Heart right ventricle (tissue), 16 donors: ENCODE data around the gene CAMKK2. TPM values are rescaled to one million over a fixed set of nuclear protein-coding genes. Genes with fewer than 3 reads are reported as not detected.

ENCODE experiments used
- ATAC-seq, 8 donors: fragments of 200-7000 bp; cut with Tn5 transposase; one replicate each; pipeline ENCODE4 v1.9.1; 2020; ENCODE audit warnings: mild to moderate bottlenecking in 8 of 8, moderate library complexity in 8 of 8, moderate number of reproducible peaks in 1 of 8
- DNase-seq, 2 donors: peaks; one replicate each; pipeline ENCODE4 v3.0.0-alpha.2; 2020
- H3K27ac ChIP-seq, 10 donors: fragments of 200-600 bp; sonication (generic) in 2 of 10; one replicate each; pipeline versions ENCODE4 v1.5.0 to v1.8.0; 2020 to 2022; ENCODE audit warnings: mild to moderate bottlenecking in 3 of 10
- H3K27me3 ChIP-seq, 7 donors: fragments of 200-600 bp; one replicate each; pipeline ENCODE4 v1.8.0; 2021 to 2022; ENCODE audit warnings: mild to moderate bottlenecking in 2 of 7
- H3K36me3 ChIP-seq, 9 donors: fragments of 200-600 bp; sonication (generic) in 1 of 9; one replicate each; pipeline versions ENCODE4 v1.5.0 to v1.8.0; 2020 to 2022; ENCODE audit warnings: mild to moderate bottlenecking in 2 of 9
- H3K4me1 ChIP-seq, 9 donors: fragments of 200-600 bp; sonication (generic) in 1 of 9; one replicate each; pipeline versions ENCODE4 v1.5.0 to v1.8.0; 2020 to 2022; ENCODE audit warnings: mild to moderate bottlenecking in 4 of 9
- H3K4me3 ChIP-seq, 10 donors: fragments of 200-600 bp; sonication (generic) in 2 of 10; one replicate each; pipeline versions ENCODE4 v1.5.0 to v1.8.0; 2020 to 2022; ENCODE audit warnings: mild to moderate bottlenecking in 7 of 10, moderate library complexity in 2 of 10
- H3K9me3 ChIP-seq, 11 donors: fragments of 200-600 bp in 10 of 11; sonication (generic) in 2 of 11; one replicate each; pipeline versions ENCODE4 v1.5.0 to v1.8.0; 2013 to 2022; ENCODE audit warnings: mild to moderate bottlenecking in 2 of 11, control low read depth in 1 of 11, moderate library complexity in 1 of 11
- WGBS, 2 donors: extraction: QIAGEN DNeasy Blood & Tissue Kit; methylation state at CpG; one replicate each; pipeline ENCODE4 v1.1.7; 2013; ENCODE audit warnings: inconsistent platforms in 1 of 2; 5-methylcytosine and 5-hydroxymethylcytosine counted together
- intact Hi-C, 10 donors: fragments of 100-400 bp; cut with DNase I; formaldehyde crosslinking; loops; one replicate each; pipeline versions ENCODE4 v1.11.1 to v1.14.2; 2022
- long read RNA-seq, 3 donors: library from polyadenylated mRNA; unstranded; transcript quantifications; one replicate each; pipeline ENCODE4 v2.0.0, GENCODE V29; 2020 to 2021
- polyA plus RNA-seq, 2 donors: library from polyadenylated mRNA; stranded (reverse); fragments of 200-250 nt; gene quantifications; one replicate each; pipeline ENCODE4 v1.2.3, GENCODE V29; 2013
- total RNA-seq, 10 donors: library from RNA; stranded (reverse); fragmentation: NEBNext Ultra II Directional in 3 of 10; extraction: Animal tissue kit (Norgen Biotek cat#: 25700) in 3 of 10; gene quantifications; one replicate each; pipeline versions ENCODE4 v1.2.1 to v1.2.4, GENCODE V29; 2021 to 2023
- TF ChIP-seq, protein P1 (sequence below), 9 donors: fragments of 200-600 bp; sonication (generic) in 2 of 9; IDR thresholded peaks; one replicate each; pipeline versions ENCODE4 v1.5.0 to v1.8.0; 2021 to 2022; ENCODE audit warnings: antibody characterized with exemption in 9 of 9, mild to moderate bottlenecking in 5 of 9, moderate library complexity in 1 of 9
- donor health status: Arrhythmogenic right ventricular cardiomyopathy.
- donor health status: ischemic (EF 13 %, LVEDD 7.1; RV severe dilation, severe dysfunction).
- donor health status: healthy with polysubstance abuse.
- donor health status: DM: no; HTN: yes; CAD: no.
- donor health status: DM: no; HTN: no; CAD: no.
- donor health status: ischemic (EF 25% LVEDD 6.9; RV normal size, moderate dysfunction).
- donor health status: ischemic (EF 25% LVEDD 5.7; RV mildly dilated, moderate dysfunction).
- donor health status: healthy.
- donor health status: DM: yes; HTN: yes; CAD: no.
- donor health status: Ischemic cardiomyopathy.
- donor health status: ischemic (EF 35%, LVEDD 5.7; RV mildly dilated, moderate dysfunction).
- donor health status: nonischemic (EF 11% LVEDD 7.7; RV severe dilation, severe dysfunction).
- donor health status: DM: yes; HTN: yes; CAD: no.
- donor health status: PGD.
- donor health status: ischemic (EF 29% LVEDD 5.4; RV normal size, mild dysfunction).
- donor health status: nonischemic (EF 23%, LVEDD 6.1; RV moderate dilation, normal function).

CAMKK2 gene
- total RNA-seq (10 to 100 TPM; 14.7 to 19.3 (median 16.1) TPM), polyA plus RNA-seq (10 to 100 TPM; 10.8 to 11.8 TPM)
- long read RNA-seq, donor 1, transcript CAMKK2-208 (16 exons, 2,006 nt) = major isoform, 5 of 27 reads
- long read RNA-seq, donor 1, partial matches to known transcripts = 9 of 27 reads
- long read RNA-seq, donor 1, other reads (novel, unspliced or antisense) = 12 of 27 reads
- long read RNA-seq, donor 2, transcript CAMKK2-208 (16 exons, 2,006 nt) = major isoform, 6 of 24 reads
- long read RNA-seq, donor 2, partial matches to known transcripts = 6 of 24 reads
- long read RNA-seq, donor 2, other reads (novel, unspliced or antisense) = 12 of 24 reads
- long read RNA-seq, donor 3, full-length matches to known transcripts = 4 of 24 reads
- long read RNA-seq, donor 3, partial matches to known transcripts = 9 of 24 reads
- long read RNA-seq, donor 3, other reads (novel, unspliced or antisense) = 11 of 24 reads

DNA sequence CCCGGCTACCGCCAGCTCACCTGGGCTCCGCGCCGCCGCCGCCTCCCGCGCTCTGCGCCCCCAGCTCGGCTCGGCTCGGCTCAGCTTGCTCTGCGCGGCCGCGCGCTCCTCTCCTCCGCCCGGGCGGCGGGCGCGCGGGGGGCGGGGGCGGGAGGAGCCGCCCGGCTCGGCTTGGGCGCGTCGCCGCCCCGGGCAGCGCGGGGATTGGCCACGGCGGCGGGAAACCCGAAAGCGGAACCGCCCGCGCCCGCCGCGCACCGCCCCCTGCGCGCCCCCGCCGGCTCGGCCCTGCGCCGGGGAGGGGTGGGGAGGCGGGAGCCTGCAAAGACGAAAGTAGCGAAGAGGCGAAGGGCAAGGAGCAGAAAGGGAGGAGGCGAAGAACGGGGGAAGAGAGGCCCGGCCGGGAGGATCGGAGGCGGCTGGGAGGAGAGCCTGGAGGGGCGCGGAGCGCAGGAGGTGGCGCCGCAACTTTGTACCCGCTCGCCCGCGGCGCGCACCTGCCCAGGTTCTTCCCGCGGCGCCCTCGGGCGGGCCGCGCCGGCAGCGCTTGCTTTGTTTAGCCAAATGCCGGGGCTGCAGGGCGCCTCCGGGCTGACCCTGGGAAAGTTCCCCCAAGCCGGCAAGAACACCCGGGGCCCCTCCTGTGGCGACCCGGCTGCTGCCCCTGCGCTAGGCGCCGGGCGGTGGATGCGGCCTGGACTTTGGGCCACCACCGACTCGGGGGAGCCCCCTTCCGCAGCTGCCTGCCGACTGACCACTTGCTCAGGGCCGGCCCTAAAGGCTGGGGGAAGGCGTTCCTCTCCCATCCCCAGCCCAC is at the start of gene CAMKK2:
Gene CAMKK2 (minus strand): TSS at position 92 of the 817 bp plus-strand sequence. CDS start 22,183 bp downstream, outside the sequence.
- ATAC-seq (peak; percentile 92 to 96 (median 94)), DNase-seq (peak; percentile 84 to 88)
- intact Hi-C loops = no loop called here
- Histone ChIP-seq H3K9me3 (no peaks in the 10 kb centered on the region), H3K4me3 (peak within 1 kb of the TSS; percentile 89 to 100 (median 98)), H3K27me3 (no peaks in the 10 kb centered on the region), H3K27ac (peak within 1 kb of the TSS; percentile 73 to 97 (median 92)), H3K4me1 (peaks cover 11 to 49% (median 28%) of the 10 kb centered on the region in 9 donors), H3K36me3 (peaks cover 0 to 13% (median 0%) of the 10 kb centered on the region in 9 donors)
- TF ChIP-seq, protein P1, sequence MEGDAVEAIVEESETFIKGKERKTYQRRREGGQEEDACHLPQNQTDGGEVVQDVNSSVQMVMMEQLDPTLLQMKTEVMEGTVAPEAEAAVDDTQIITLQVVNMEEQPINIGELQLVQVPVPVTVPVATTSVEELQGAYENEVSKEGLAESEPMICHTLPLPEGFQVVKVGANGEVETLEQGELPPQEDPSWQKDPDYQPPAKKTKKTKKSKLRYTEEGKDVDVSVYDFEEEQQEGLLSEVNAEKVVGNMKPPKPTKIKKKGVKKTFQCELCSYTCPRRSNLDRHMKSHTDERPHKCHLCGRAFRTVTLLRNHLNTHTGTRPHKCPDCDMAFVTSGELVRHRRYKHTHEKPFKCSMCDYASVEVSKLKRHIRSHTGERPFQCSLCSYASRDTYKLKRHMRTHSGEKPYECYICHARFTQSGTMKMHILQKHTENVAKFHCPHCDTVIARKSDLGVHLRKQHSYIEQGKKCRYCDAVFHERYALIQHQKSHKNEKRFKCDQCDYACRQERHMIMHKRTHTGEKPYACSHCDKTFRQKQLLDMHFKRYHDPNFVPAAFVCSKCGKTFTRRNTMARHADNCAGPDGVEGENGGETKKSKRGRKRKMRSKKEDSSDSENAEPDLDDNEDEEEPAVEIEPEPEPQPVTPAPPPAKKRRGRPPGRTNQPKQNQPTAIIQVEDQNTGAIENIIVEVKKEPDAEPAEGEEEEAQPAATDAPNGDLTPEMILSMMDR (IDR thresholded peaks at IDR 0.05) = peak in 5 of 9 donors; percentile 16 to 48 (median 43)
- WGBS, 2 donors = 0 to 1% methylated on average over 71 to 103 of the region's 104 CpGs

DNA sequence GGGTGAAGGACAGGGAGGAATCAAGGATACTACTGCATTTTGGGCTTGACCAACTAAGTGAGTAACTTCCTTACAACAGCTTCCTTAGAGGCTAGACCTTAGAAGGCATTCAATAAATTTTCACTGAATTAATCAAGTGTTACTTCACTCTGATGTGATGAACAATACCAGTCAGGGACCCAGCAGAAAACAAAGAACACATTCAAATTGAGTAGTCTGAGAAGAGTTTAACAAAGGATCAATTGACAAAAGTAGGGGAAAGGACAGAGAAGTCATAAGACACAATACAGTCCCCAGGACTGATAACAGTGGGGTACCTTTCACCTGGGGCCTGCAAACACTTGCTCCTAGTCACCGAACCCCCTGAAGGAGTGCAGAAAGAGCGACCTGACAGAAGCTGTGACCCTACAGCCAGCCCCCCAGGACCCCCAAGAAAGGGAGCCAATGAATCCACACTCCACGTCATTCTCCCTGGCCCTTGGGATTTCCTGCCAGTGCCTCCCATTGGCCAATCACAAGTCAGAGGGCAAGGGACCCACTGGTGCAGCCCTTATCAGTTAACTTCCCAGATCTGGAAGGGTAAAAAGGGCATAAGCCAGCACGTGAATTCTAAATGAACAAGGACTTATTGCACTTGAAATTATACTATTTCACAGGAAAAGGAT is 48.8 kb upstream of the CAMKK2 start:
- Histone ChIP-seq H3K36me3 (peaks cover 0 to 85% (median 41%) of the 10 kb centered on the region in 9 donors), H3K4me3 (no peak overlapping the region), H3K9me3 (no peaks in the 10 kb centered on the region), H3K27me3 (no peaks in the 10 kb centered on the region), H3K27ac (no peak overlapping the region), H3K4me1 (peaks cover 0 to 12% (median 5%) of the 10 kb centered on the region in 9 donors)
- TF ChIP-seq, protein P1 (IDR thresholded peaks at IDR 0.05) = no peak
- 66 to 74% methylated on average over 4 of the region's 4 CpGs for WGBS, 2 donors
- no peak for ATAC-seq
- DNase-seq = no peak
- intact Hi-C loops = no loop called here

DNA sequence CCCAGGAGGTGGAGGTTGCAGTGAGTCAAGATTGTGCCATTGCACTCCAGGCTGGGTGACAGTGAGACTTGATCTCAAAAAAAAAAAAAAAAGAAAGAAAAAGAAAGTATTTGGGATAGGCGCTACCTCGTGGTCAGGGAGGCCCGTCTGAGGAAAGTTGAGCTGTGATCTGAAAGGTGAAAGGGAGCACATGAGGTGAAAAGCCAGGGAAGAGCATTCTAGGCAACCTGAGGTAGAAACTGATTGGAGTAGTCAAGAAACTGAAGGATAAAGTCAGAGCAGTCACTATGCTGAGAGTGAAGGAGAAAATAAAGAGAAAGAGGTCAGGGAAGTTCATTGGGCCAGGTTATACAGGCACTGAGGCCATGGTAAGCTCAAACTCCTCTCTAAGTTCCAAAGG is 48.0 kb upstream of the CAMKK2 start:
- H3K9me3 ChIP-seq = no peaks in the 10 kb centered on the region
- no peaks in the 10 kb centered on the region for H3K27me3 ChIP-seq
- peaks cover 0 to 93% (median 42%) of the 10 kb centered on the region in 9 donors for H3K36me3 ChIP-seq
- H3K4me1 ChIP-seq = peaks cover 0 to 5% (median 0%) of the 10 kb centered on the region in 9 donors
- TF ChIP-seq, protein P1 (IDR thresholded peaks at IDR 0.05) = no peak
- H3K4me3 ChIP-seq = no peak overlapping the region
- ATAC-seq = no peak
- H3K27ac ChIP-seq = no peak overlapping the region
- intact Hi-C loops = no loop called here
- WGBS, 2 donors = 91 to 93% methylated on average over 3 of the region's 3 CpGs
- DNase-seq = no peak

DNA sequence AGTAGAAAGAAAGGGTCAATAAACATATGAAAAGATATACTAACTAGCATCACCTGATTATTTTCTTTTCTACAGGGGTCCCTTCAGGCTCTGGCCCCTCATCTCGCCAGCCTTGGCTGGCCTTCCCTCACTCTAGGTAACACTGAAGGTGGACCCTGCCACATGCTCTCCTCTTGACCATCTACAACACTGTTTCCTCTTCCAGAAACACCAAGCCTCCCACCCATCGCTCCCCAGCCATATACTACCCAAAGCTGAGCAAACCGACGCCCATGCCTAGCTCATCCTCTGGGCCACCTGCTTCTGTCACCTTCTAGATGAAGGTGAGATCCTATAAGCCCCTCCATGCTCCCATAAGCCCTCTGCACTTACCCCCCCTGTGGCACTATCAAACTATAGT is 40.9 kb upstream of the CAMKK2 start:
- Histone ChIP-seq H3K27ac (no peak overlapping the region), H3K36me3 (peaks cover 0 to 100% (median 52%) of the 10 kb centered on the region in 9 donors), H3K4me1 (peaks cover 0 to 6% (median 0%) of the 10 kb centered on the region in 9 donors), H3K9me3 (no peaks in the 10 kb centered on the region), H3K4me3 (no peak overlapping the region), H3K27me3 (no peaks in the 10 kb centered on the region)
- intact Hi-C loops = loop anchor here in 2 of 10 donors (2.0 to 5.0 kb wide), 2 partner anchors 99 to 105 kb away; no protein-coding TSS in a partner anchor
- ATAC-seq = no peak
- no peak for DNase-seq
- TF ChIP-seq, protein P1 (IDR thresholded peaks at IDR 0.05) = no peak
- WGBS, 2 donors = 97 to 99% methylated on average over 4 of the region's 4 CpGs
